Sigmoid colon (tissue), 4 donors: ENCODE data around the gene SDK1.

Experiments used
- CTCF ChIP-seq, 4 experiments: fragments of 450-650 bp in 3 of 4; fragments of 200-600 bp in 1 of 4; IDR thresholded peaks; one replicate each; pipeline ENCODE4 v1.5.1; 2016 to 2019; ENCODE audit warnings: antibody characterized with exemption in 4 of 4, mild to moderate bottlenecking in 3 of 4, moderate library complexity in 2 of 4
- POLR2A ChIP-seq, 2 donors: fragments of 450-650 bp; IDR thresholded peaks; one replicate each; pipeline ENCODE4 v1.6.1; 2016; ENCODE audit warnings: antibody characterized with exemption in 2 of 2, mild to moderate bottlenecking in 2 of 2, moderate library complexity in 2 of 2
- POLR2AphosphoS5 ChIP-seq, 4 donors: sonication (generic); formaldehyde crosslinking; IDR thresholded peaks; one replicate each; pipeline ENCODE4 v1.6.1; 2017; ENCODE audit warnings: antibody characterized with exemption in 4 of 4

GRCh38 chr7:3537210-3537875, 236.3 kb downstream of the SDK1 start:
- TF ChIP-seq CTCF (IDR thresholded peaks at IDR 0.05), result no peak
- no peak for TF ChIP-seq POLR2A (IDR thresholded peaks at IDR 0.05)
- TF ChIP-seq POLR2AphosphoS5 (IDR thresholded peaks at IDR 0.05), result no peak
